Smooth muscle cell (in vitro differentiated cells): Measurements from ENCODE around the gene TNPO2. TPM values are rescaled to one million over a fixed set of nuclear protein-coding genes. Genes with fewer than 3 reads are reported as not detected.
"Not testable (repeated sequence)": the region's sequence is repeated elsewhere in the genome, so short reads cannot be mapped to it uniquely, and the experiment has no call there.

ENCODE experiments used
- DNase-seq: peaks from one replicate; lab custom pipeline; 2025; ENCODE audit not compliant: unreplicated experiment; lab: John Stamatoyannopoulos, UW
- H2AFZ ChIP-seq: fragments of 200-600 bp; sonication (generic); 2 replicates; pipeline ENCODE4 v1.6.0; 2016; ENCODE audit warnings: antibody characterized with exemption, low read depth, mild to moderate bottlenecking
- H3F3A ChIP-seq: fragments of 200-600 bp; sonication (generic); 2 replicates; pipeline ENCODE4 v1.6.0; 2017; ENCODE audit warnings: antibody characterized with exemption, low read depth
- H3K27ac ChIP-seq: fragments of 200-600 bp; sonication (generic); 2 replicates; pipeline ENCODE4 v1.5.1; 2016; ENCODE audit warnings: low read depth, mild to moderate bottlenecking
- H3K27me3 ChIP-seq: fragments of 200-600 bp; sonication (generic); 2 replicates; pipeline ENCODE4 v1.6.1; 2016; ENCODE audit warnings: low read depth, mild to moderate bottlenecking
- H3K36me3 ChIP-seq: fragments of 200-600 bp; sonication (generic); 2 replicates; pipeline ENCODE4 v1.5.1; 2016; ENCODE audit warnings: low read depth
- H3K4me1 ChIP-seq: fragments of 200-600 bp; sonication (generic); 2 replicates; pipeline ENCODE4 v1.5.1; 2016; ENCODE audit warnings: low read depth
- H3K4me2 ChIP-seq: fragments of 200-600 bp; sonication (generic); 2 replicates; pipeline ENCODE4 v1.6.0; 2016; ENCODE audit warnings: mild to moderate bottlenecking
- H3K4me3 ChIP-seq: fragments of 200-600 bp; sonication (generic); 2 replicates; pipeline ENCODE4 v1.5.1; 2016; ENCODE audit warnings: mild to moderate bottlenecking
- H3K79me2 ChIP-seq: fragments of 200-600 bp; sonication (generic); 2 replicates; pipeline ENCODE4 v1.6.0; 2016; ENCODE audit warnings: low read depth, mild to moderate bottlenecking
- H3K9ac ChIP-seq: fragments of 200-600 bp; sonication (generic); 2 replicates; pipeline ENCODE4 v1.6.0; 2016; ENCODE audit warnings: low read depth
- H3K9me3 ChIP-seq: fragments of 200-600 bp; sonication (generic); replicated peaks from 2 replicates; pipeline ENCODE4 v1.5.1; 2016; ENCODE audit warnings: low read depth
- H4K20me1 ChIP-seq: fragments of 200-600 bp; sonication (generic); 2 replicates; pipeline ENCODE4 v1.6.0; 2016; ENCODE audit warnings: low read depth
- WGBS: methylation state at CpG from one replicate; pipeline ENCODE4 v1.1.7; 2016; ENCODE audit warnings: low lambda C conversion rate; 5-methylcytosine and 5-hydroxymethylcytosine counted together
- polyA plus RNA-seq: library from polyadenylated mRNA; unstranded; fragments of >200 nt; fragmentation: Nextera tagmentation; extraction: Ambion mirVana; gene quantifications from 2 replicates; pipeline ENCODE4 v1.2.1, GENCODE V29; 2016
- total RNA-seq: library from RNA; depleted of rRNA; stranded (reverse); fragments of >200 nt; gene quantifications from 2 replicates; pipeline ENCODE4 v1.2.3, GENCODE V29; 2014
- TF ChIP-seq, protein P1 (sequence below): fragments of 200-600 bp; sonication (generic); IDR thresholded peaks from 2 replicates; pipeline ENCODE4 v1.5.1; 2017; ENCODE audit warnings: borderline replicate concordance, mild to moderate bottlenecking, antibody characterized with exemption; ENCODE audit not compliant: insufficient read depth, poor library complexity, severe bottlenecking

Gene TNPO2
- total and polyA plus RNA-seq, 2 experiments from 2014 or later, result 8.7 to 45.4 TPM

DNA sequence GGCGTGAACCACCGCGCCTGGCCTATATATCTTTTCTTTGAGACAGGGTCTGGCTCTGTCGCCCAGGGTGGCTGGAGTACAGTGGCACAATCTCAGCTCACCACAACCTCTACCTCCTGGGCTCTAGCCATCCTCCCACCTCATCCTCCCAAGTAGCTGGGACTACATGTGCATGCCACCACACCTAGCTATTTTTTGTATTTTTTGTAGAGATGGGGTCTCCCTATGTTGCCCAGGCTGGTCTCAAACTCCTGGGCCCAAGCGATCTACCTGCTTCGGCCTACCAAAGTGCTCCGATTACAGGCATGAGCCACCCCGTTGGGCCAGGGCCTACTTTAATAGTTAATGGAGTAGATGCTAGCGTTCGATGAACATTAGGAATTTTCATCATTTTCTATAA, 3.4 kb downstream of the TNPO2 start:
- Histone ChIP-seq H3K27ac (peak overlapping the region; percentile 85), H3K4me3 (peak overlapping the region; percentile 82), H3K4me2 (peak overlapping the region; percentile 96), H3K36me3 (no peaks in the 10 kb centered on the region), H3K27me3 (no peaks in the 10 kb centered on the region), H2AFZ (no peak overlapping the region), H3K79me2 (peaks cover 60% of the 10 kb centered on the region), H3K9ac (peak overlapping the region; percentile 85), H3F3A (peaks cover 8% of the 10 kb centered on the region), H3K4me1 (peaks cover 7% of the 10 kb centered on the region), H4K20me1 (peaks cover 37% of the 10 kb centered on the region), H3K9me3 (no peaks in the 10 kb centered on the region)
- TF ChIP-seq, protein P1, sequence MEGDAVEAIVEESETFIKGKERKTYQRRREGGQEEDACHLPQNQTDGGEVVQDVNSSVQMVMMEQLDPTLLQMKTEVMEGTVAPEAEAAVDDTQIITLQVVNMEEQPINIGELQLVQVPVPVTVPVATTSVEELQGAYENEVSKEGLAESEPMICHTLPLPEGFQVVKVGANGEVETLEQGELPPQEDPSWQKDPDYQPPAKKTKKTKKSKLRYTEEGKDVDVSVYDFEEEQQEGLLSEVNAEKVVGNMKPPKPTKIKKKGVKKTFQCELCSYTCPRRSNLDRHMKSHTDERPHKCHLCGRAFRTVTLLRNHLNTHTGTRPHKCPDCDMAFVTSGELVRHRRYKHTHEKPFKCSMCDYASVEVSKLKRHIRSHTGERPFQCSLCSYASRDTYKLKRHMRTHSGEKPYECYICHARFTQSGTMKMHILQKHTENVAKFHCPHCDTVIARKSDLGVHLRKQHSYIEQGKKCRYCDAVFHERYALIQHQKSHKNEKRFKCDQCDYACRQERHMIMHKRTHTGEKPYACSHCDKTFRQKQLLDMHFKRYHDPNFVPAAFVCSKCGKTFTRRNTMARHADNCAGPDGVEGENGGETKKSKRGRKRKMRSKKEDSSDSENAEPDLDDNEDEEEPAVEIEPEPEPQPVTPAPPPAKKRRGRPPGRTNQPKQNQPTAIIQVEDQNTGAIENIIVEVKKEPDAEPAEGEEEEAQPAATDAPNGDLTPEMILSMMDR, result no peak
- WGBS, result 94% methylated on average over 10 of the region's 10 CpGs
- no peak for DNase-seq

DNA sequence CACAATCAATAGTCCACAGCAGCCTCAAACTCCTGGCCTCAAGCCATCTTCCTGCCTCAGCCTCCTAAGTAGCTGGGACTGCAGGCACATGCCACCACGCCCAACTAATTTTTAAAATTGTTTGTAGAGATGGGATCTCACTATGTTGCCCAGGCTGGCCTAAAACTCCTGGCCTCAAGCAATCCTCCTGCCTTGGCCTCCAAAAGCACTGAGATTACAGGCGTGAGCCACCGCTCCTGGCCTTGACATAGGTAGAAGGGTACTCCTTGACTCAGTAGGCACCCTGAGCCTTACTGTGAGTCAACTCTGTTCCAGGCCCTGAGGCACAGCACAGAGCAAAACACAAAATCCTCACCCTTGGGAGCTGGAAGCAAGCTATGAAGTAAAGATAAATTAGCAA, 7.8 kb downstream of the TNPO2 start:
- Histone ChIP-seq H3K4me1 (peaks cover 4% of the 10 kb centered on the region), H3K79me2 (peaks cover 50% of the 10 kb centered on the region), H3K9ac (no peak overlapping the region), H3K36me3 (peaks cover 3% of the 10 kb centered on the region), H3F3A (peaks cover 6% of the 10 kb centered on the region), H3K4me3 (no peak overlapping the region), H2AFZ (no peak overlapping the region), H3K4me2 (no peak overlapping the region), H3K27me3 (no peaks in the 10 kb centered on the region), H3K27ac (no peak overlapping the region), H4K20me1 (peaks cover 46% of the 10 kb centered on the region), H3K9me3 (no peaks in the 10 kb centered on the region)
- 96% methylated on average over 3 of the region's 3 CpGs for whole genome bisulfite sequencing
- no peak for DNase-seq
- TF ChIP-seq, protein P1, result no peak

DNA sequence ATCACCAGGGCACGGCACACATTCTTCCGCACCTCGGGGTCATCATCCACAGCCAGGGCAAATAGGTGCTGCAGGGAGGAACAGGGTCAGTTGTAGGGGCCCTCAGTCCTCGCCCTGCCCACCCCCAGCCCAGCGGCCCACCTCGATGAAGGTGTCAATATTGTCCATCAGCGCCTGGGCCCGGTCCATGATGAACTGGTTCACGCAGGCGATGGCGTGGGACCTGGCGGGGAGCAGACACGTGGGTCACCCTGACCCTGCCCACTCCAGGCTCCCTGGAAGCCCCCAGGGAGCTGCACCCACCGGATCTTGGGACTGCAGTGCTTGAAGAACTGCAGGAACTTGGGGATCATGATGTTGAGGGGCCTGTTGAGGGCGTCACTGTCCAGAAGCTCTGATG, 8.6 kb downstream of the TNPO2 start:
- Histone ChIP-seq H3K9me3 (no peaks in the 10 kb centered on the region), H3K27ac (no peak overlapping the region), H3F3A (no peaks in the 10 kb centered on the region), H3K9ac (no peak overlapping the region), H3K4me2 (no peak overlapping the region), H3K4me3 (no peak overlapping the region), H4K20me1 (peaks cover 38% of the 10 kb centered on the region), H3K36me3 (peaks cover 4% of the 10 kb centered on the region), H2AFZ (no peak overlapping the region), H3K79me2 (peaks cover 41% of the 10 kb centered on the region), H3K4me1 (no peaks in the 10 kb centered on the region), H3K27me3 (no peaks in the 10 kb centered on the region)
- no peak for DNase-seq
- TF ChIP-seq, protein P1, result no peak
- WGBS, result 97% methylated on average over 15 of the region's 15 CpGs

DNA sequence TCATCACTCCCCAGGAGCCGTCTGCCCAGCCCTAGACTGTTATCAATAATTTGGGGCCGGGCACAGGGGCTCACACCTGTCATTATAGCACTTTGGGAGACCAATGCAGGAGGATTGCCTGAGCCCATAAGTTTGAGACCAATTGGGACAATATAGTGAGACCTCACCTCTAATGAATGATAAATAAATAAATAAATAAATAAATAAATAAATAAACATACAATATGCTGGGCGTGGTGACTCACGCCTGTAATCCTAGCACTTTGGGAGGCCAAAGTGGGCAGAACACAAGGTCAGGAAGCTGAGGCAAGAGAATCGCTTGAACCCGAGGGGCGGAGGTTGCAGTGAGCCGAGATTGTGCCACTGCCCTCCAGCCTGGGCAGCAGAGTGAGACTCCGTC, 10.4 kb downstream of the TNPO2 start:
- WGBS, result 96% methylated on average over 9 of the region's 9 CpGs
- not testable (repeated sequence) for H3K9ac ChIP-seq, H3F3A ChIP-seq, H3K27me3 ChIP-seq, H2AFZ ChIP-seq, H3K36me3 ChIP-seq, H3K4me2 ChIP-seq, H3K4me1 ChIP-seq, H3K4me3 ChIP-seq, DNase-seq, H3K9me3 ChIP-seq, H3K27ac ChIP-seq
- Histone ChIP-seq H4K20me1 (peaks cover 22% of the 10 kb centered on the region), H3K79me2 (peaks cover 23% of the 10 kb centered on the region)
